Caki2 (cell line): ENCODE measurements around the gene ALKBH5. TPM values are rescaled to one million over a fixed set of nuclear protein-coding genes. Genes with fewer than 3 reads are reported as not detected.
"Not testable (repeated sequence)": the region's sequence is repeated elsewhere in the genome, so short reads cannot be mapped to it uniquely, and the experiment has no call there.

Experiments
- DNase-seq: peaks from one replicate; pipeline ENCODE4 v3.0.0-alpha.2; 2015; ENCODE audit warnings: low read depth
- in situ Hi-C: cut with HindIII; loops from 2 replicates; pipeline ENCODE4 v1.10.0; 2016; ENCODE audit warnings: low sequenced_read_pairs, low pct_unique_long_range_greater_than_20kb, mixed read lengths
- total RNA-seq: library from RNA; depleted of rRNA; stranded (reverse); fragments of >200 nt; shearing (Covaris generic); gene quantifications from 2 replicates; pipeline ENCODE4 v1.2.3, GENCODE V29; 2014; ENCODE audit warnings: low replicate concordance

ALKBH5 gene
- total RNA-seq, 1 experiment from 2014 or later, result 55.3 TPM

GRCh38 chr17:18201108-18201507 is 17.5 kb downstream of the ALKBH5 start:
- in situ Hi-C loops, result no loop called here
- DNase-seq, result no peak

DNA sequence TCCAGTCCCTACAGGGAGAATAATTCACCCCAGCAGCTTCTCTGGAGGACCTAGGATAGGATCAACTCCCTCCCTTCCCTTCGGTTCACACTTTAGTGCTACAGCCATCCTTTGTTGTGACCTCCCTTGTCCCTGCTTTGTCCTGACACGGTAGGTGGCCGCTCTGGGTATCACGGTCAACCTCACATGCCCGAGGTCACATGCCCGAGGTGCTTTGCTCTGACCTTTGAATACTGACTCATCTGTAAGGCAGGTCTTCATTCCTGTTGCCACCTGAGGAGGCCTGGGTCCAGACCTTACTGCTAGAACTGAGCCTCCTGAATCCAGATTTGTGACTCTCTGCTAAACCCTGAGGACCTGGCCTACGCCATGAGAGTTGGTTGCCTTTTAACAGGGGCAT is 19.7 kb downstream of the ALKBH5 start:
- DNase-seq, result no peak
- in situ Hi-C loops, result no loop called here

- in situ Hi-C loops, result no loop called here
- DNase-seq, result no peak
These were observed 22.2 kb downstream of the ALKBH5 start for GRCh38 chr17:18205861-18206260.

GRCh38 chr17:18206962-18207361 is 23.3 kb downstream of the ALKBH5 start:
- in situ Hi-C loops, result no loop called here
- no peak for DNase-seq

GRCh38 chr17:18208092-18208491 is 24.5 kb downstream of the ALKBH5 start:
- DNase-seq, result no peak
- in situ Hi-C loops, result no loop called here

- in situ Hi-C loops, result no loop called here
- no peak for DNase-seq
These were observed 30.1 kb downstream of the ALKBH5 start for GRCh38 chr17:18213666-18214270.

DNA sequence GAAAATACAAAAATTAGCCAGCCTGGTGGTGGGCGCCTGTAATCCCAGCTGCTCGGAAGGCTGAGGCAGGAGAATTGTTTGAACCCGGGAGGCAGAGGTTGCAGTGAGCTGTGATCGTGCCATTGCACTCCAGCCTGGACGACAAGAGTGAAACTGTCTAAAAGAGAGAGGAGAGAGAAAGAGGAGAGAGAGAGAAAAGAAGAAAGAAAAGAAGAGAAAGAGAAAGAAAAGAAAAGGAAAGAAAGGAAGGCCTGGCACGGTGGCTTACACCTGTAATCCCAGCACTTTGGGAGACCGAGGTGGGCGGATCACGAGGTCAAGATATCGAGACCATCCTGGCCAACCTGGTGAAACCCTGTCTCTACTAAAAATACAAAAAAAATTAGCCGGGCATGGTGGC is 33.3 kb downstream of the ALKBH5 start:
- DNase-seq, in situ Hi-C loops: not testable (repeated sequence)

- peak; percentile 46 for DNase-seq
- in situ Hi-C loops, result no loop called here
These were observed 33.9 kb downstream of the ALKBH5 start for GRCh38 chr17:18217412-18218015.

DNA sequence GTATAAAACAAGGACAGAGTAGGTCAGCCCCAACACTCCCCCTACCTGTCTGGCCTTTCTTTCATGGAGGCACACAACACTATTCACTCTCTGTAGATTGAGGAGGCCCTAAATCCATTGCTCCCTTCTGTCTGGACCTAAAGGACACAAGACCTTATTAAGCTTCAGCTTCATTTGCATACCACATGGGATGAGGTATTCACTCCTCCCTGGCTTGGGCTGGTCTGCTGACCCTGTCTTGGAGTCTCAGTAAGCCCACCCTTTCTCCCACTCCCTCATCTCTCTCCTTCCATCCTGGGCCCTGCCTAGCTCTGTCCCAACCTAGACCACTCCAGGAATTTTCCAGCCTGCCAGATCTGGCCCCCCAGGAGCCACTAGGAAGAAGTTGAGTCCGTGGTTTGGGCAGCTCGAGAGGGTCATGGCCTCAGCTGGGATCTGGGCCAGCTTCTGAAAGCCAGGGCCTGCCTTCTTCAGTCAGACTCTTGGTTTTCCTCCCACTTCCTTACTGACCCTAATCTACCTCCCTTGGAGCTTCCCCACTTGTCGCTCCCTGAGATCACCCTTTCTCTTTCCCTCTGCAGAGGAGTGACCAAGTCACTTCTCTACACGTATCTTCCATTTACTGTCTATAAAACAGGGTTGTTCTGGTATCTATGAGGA is 35.3 kb downstream of the ALKBH5 start:
- DNase-seq, result no peak
- in situ Hi-C loops, result no loop called here

- in situ Hi-C loops, result no loop called here
These were observed 40.4 kb downstream of the ALKBH5 start for GRCh38 chr17:18224053-18224386.

DNA sequence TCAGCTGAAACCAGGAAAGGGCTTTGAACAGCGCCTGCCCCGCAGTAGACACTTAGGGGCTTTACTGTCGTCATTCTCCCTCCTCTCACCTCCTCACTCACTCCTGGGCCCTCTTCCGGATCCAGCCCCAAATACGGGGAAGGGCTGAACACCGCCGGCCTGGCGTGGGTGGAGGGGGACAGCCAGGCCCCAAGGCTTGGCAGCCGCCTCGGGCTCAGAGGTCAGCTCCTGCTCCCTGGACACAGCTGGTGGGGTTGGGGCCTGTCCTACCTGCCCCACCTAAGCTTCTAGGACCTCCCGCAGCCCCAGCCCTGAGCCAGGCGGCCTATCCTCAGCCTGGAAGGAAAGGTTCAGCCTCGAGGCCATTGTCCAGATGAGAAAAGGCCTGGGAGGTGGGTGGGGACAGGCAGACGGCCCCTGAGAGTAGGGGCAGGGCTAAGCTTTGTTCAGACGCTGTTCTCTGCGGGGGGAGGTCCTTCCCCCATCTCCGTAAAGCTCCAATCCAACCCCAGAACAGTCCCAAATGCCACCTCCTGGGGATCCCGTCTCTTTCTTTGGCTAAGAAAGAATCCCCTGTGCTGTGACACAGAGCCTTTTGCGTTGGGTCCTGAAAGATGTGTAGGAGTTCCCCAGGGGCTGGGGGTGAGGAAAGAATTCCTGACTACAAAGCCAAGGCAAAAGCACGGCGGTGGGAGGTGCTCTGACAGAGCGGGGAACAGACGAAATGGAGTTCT is 40.9 kb downstream of the ALKBH5 start:
- in situ Hi-C loops, result no loop called here
- DNase-seq, result no peak

More at GRCh38 chr17:18224053-18224386, 40.4 kb downstream of the ALKBH5 start:
- DNase-seq, result no peak

DNA sequence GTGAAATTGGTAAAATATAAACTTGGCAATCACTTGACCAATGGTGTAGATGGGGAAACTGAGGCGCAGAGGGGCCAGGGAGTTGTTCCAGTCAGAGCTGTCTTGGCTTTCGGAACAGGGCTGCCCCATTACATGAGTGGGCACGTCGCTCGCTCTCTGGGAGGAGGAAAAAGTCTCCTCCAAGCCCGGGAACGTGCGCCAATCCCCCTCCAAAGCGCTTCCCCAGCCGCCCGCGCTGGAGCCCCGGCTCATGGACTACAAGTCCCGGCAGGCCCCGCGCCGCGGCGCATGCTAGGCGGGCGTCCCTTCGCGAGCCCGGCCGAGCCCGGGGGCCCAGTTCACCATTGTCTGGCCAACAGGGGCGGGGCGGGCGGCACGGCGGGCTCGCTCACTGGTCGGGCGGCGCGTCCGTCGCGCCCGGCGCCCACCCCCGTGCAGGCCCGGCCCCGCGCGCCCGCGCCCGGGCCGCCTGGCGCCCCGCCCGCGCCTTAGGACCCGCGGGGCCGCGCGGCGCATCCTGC is 41.6 kb downstream of the ALKBH5 start, which contains the start of gene LLGL1:
TSS of gene LLGL1 (plus strand) at position 515 of the 521 bp plus-strand sequence. CDS start 48 bp downstream, outside the sequence.
- DNase-seq, result peak; percentile 75
- in situ Hi-C loops, result no loop called here

DNA sequence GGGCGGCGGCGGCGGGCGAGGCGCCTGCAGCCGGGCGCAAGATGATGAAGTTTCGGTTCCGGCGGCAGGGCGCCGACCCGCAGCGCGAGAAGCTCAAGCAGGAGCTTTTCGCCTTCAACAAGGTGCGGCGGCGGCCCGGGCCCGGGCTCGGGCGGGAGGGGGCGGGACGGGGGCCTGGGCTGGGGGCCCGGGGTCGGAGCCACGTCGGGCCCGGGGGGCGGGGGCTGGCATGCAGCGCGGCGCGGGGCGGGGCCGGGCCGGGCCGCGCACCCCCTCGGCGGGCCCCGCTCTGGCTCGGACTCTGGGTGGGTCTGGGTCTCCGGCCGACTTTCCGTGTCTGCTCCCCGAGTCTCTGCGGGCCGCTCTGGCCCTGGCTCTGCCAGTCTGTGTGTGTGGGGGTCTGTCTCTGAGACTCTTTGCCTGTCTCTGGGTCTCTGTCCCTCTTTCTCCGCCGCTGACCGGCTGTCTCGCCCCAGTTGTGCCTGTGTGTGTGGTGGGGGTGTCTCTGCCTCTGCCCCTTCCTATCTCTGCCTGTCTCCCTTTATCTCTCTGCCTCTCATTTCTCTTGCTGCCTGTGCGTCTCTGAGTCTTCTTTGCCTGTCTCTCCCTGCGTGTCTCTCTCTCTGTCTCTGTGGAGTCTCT is 42.1 kb downstream of the ALKBH5 start:
- in situ Hi-C loops, result no loop called here
- no peak for DNase-seq

DNA sequence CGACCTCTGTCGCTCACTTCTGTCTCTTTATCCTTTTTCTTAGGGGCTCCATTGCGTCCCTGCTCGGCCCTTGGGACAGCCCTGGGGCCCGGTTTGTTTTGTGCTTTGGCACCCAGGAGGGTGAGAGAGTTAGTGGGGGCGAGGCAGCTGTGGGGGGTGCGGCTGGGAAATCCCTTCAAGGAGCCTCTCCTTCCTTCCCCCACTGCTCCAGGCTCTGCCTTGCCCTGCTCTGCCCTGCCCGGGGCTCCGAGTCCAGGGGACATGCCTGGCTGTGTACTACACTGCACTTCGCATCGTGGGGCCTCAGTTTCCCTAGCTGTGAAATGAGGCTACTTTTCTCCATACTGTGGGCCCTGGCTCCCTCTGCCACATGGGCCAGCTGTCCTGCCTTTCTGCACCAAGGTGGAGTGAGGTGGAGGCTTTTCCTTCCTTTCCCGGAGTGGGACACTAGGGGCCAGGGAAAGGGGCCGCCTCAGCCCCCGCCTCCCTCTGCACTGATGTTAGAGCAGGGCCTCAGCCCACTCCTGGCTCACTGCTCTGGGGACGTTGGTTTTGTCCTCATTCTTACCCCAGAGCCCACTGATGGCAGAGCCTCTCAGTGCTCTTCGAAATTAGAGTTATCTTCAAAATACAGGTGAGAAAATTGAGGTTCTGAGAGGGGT is 42.8 kb downstream of the ALKBH5 start:
- in situ Hi-C loops, result no loop called here
- DNase-seq, result no peak

GRCh38 chr17:18227635-18228034 is 44.0 kb downstream of the ALKBH5 start:
- in situ Hi-C loops, result no loop called here
- DNase-seq, result no peak

GRCh38 chr17:18228176-18228682 is 44.6 kb downstream of the ALKBH5 start:
- in situ Hi-C loops, result no loop called here
- DNase-seq, result no peak

DNA sequence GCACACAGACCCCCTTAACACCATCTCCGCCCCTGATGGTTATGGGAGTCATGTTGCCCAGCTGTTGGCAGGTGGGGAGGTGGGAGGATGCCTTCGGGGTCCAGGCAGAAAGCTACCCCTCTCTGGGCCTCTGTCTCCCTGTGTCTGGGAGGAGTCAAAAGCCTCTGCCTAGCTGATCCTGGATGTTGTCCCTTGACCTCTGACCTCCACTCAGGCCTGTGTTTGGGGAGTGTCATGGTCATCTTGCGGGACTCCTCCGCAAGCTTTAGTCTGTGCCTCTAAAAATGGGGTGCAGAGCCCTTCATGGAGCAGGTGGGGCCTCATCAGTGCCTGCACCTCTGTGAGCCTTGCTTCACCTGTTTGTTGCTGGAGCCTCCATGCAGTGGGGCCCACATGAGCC is 45.6 kb downstream of the ALKBH5 start:
- in situ Hi-C loops, result no loop called here
- DNase-seq, result no peak

DNA sequence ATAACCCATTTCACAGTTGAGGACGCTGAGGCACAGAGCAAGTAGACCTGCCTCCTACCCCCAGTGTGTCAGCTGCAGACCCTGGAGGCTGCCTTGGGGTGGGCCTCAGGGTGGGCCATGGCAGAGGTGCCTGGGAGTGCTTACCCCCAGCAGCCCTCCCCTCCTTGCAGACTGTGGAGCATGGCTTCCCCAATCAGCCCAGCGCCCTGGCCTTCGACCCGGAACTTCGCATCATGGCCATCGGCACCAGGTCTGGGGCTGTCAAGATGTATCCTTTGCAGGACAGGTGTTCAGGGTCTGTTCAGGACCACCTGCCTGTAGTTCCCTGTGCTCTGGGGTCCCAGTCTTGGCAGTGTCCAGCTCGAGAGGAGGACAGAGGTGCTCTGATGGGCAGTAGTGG is 46.1 kb downstream of the ALKBH5 start:
- in situ Hi-C loops, result no loop called here

More for the DNA sequence above, 46.1 kb downstream of the ALKBH5 start:
- DNase-seq, result no peak
